Measurements from ENCODE around the gene VCAN. TPM values are rescaled to one million over a fixed set of nuclear protein-coding genes. Genes with fewer than 3 reads are reported as not detected.

The VCAN gene
- total RNA-seq, 1 donor from 2014 or later = 133 TPM

DNA sequence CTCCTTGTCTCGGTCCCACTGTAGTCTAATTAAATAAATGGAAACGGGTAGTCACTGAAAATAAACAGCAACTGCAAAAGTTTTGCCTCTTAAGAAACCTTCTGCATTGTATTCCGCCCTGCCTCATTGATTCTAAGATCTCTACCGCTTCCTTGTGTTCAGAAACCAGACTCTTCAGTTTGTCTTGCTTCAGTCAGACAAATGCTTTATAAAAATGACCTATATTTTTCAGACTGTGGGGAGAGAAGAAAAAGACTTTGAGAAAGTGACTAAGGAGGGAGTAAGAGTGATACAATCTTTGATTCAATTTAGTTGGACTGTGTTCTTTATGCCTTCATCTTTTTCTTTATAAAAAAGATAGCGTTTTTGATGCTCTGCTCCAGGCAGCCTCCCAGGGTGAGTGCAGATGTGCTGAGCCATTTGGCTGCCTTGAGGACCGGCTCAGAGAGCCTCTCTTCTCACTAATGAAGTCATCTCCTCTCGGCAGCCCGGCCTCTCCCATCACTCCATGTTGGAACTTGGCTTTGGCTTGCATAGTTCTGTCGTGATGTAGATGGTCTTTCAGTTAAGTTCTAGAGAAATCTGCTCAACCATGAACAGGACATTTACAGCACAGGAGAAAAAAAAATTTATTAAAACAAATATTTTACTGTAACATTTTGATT, 4.0 kb upstream of the VCAN start:
- peaks cover 24% of the 10 kb centered on the region for H3K27me3 ChIP-seq (ENCODE audit: low read depth)
- intact Hi-C loops (cut with DNase I) = no loop called here

GRCh38 chr5:83469075-83469474, 2.5 kb upstream of the VCAN start:
- Histone ChIP-seq H3K36me3 (no peaks in the 10 kb centered on the region), H3K4me3 (no peak overlapping the region), H3K27me3 (ENCODE audit: low read depth) (peaks cover 32% of the 10 kb centered on the region), H3K27ac (no peak overlapping the region), H3K4me1 (peaks cover 13% of the 10 kb centered on the region), H3K9me3 (no peaks in the 10 kb centered on the region)
- TF ChIP-seq, protein P1, sequence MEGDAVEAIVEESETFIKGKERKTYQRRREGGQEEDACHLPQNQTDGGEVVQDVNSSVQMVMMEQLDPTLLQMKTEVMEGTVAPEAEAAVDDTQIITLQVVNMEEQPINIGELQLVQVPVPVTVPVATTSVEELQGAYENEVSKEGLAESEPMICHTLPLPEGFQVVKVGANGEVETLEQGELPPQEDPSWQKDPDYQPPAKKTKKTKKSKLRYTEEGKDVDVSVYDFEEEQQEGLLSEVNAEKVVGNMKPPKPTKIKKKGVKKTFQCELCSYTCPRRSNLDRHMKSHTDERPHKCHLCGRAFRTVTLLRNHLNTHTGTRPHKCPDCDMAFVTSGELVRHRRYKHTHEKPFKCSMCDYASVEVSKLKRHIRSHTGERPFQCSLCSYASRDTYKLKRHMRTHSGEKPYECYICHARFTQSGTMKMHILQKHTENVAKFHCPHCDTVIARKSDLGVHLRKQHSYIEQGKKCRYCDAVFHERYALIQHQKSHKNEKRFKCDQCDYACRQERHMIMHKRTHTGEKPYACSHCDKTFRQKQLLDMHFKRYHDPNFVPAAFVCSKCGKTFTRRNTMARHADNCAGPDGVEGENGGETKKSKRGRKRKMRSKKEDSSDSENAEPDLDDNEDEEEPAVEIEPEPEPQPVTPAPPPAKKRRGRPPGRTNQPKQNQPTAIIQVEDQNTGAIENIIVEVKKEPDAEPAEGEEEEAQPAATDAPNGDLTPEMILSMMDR (IDR thresholded peaks at IDR 0.05) = no peak
- intact Hi-C loops (cut with DNase I) = no loop called here
- ATAC-seq (no peak), DNase-seq (no peak)

More for the DNA sequence above, 4.0 kb upstream of the VCAN start:
- TF ChIP-seq, protein P1 (IDR thresholded peaks at IDR 0.05) = no peak
- H3K4me3 ChIP-seq = no peak overlapping the region
- peaks cover 8% of the 10 kb centered on the region for H3K4me1 ChIP-seq
- H3K36me3 ChIP-seq = no peaks in the 10 kb centered on the region
- no peak for DNase-seq
- ATAC-seq = no peak
- H3K27ac ChIP-seq = no peak overlapping the region
- H3K9me3 ChIP-seq = no peaks in the 10 kb centered on the region

GRCh38 chr5:83470526-83471404, 779 bp upstream of the VCAN start:
- peaks cover 24% of the 10 kb centered on the region for H3K4me1 ChIP-seq
- H3K27me3 ChIP-seq (ENCODE audit: low read depth) = peaks cover 38% of the 10 kb centered on the region
- TF ChIP-seq, protein P1 (IDR thresholded peaks at IDR 0.05) = no peak
- intact Hi-C loops (cut with DNase I) = no loop called here
- H3K36me3 ChIP-seq = no peaks in the 10 kb centered on the region
- peak overlapping the region; percentile 28 for H3K27ac ChIP-seq
- H3K4me3 ChIP-seq = peak overlapping the region; percentile 54
- no peaks in the 10 kb centered on the region for H3K9me3 ChIP-seq
- no peak for DNase-seq
- no peak for ATAC-seq

DNA sequence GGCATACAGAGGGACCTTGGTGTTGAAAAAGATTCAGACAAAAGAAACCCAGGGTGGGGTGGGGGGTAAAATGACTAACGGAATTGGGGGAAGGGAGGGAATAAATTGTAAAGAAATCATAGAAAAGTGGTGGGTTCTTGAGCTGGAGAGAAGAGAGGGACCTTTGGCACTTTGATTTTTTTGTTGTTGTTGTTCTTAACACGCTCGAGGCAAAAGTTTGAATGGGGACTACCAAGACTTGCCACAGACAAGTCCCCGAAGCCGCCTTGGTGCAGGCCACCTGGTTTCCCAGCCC, 616 bp downstream of the VCAN start:
- intact Hi-C loops (cut with DNase I) = no loop called here
- ATAC-seq (no peak), DNase-seq (no peak)
- TF ChIP-seq, protein P1 (IDR thresholded peaks at IDR 0.05) = no peak
- peak overlapping the region; percentile 54 for H3K4me3 ChIP-seq
- no peaks in the 10 kb centered on the region for H3K36me3 ChIP-seq
- H3K9me3 ChIP-seq = no peaks in the 10 kb centered on the region
- H3K27ac ChIP-seq = peak overlapping the region; percentile 81
- H3K4me1 ChIP-seq = peaks cover 24% of the 10 kb centered on the region
- peaks cover 44% of the 10 kb centered on the region for H3K27me3 ChIP-seq (ENCODE audit: low read depth)

- peaks cover 44% of the 10 kb centered on the region for H3K27me3 ChIP-seq (ENCODE audit: low read depth)
- intact Hi-C loops (cut with DNase I) = no loop called here
Observed at GRCh38 chr5:83472508-83473345, 1.2 kb downstream of the VCAN start.

More at GRCh38 chr5:83472508-83473345, 1.2 kb downstream of the VCAN start:
- H3K9me3 ChIP-seq = no peaks in the 10 kb centered on the region
- TF ChIP-seq, protein P1 (IDR thresholded peaks at IDR 0.05) = no peak
- ATAC-seq (peak; percentile 54 to 63), DNase-seq (peak; percentile 61)
- H3K27ac ChIP-seq = peak overlapping the region; percentile 81
- H3K4me1 ChIP-seq = peaks cover 24% of the 10 kb centered on the region
- H3K36me3 ChIP-seq = no peaks in the 10 kb centered on the region
- peak overlapping the region; percentile 54 for H3K4me3 ChIP-seq

Measured in lower lobe of right lung (tissue), 2 donors.